ENCODE measurements around the gene KLC1. TPM values are rescaled to one million over a fixed set of nuclear protein-coding genes. Genes with fewer than 3 reads are reported as not detected.

Gene KLC1
- total RNA-seq, 1 donor, result 237 TPM

DNA sequence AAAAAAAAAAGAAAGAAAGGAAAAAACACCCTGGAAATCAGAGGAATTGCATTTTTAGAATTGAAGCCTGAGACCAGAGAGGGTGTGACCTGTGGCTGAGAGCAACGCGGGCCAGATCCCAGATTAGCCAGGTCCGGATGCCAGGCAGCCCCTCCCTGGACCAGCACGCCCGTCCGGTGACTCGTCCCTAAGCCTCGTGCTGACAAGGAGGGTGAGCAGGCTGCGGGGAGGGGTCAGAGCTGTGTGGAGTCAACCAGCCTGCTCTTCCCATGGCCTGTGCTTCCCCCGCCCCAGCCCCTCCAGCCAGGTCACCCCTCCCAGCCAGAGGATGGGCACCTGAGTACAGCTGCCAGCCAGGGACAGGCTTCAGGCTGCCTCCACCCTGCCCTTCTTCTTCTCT, 4.2 kb upstream of the KLC1 start:
- TF ChIP-seq, protein P1, sequence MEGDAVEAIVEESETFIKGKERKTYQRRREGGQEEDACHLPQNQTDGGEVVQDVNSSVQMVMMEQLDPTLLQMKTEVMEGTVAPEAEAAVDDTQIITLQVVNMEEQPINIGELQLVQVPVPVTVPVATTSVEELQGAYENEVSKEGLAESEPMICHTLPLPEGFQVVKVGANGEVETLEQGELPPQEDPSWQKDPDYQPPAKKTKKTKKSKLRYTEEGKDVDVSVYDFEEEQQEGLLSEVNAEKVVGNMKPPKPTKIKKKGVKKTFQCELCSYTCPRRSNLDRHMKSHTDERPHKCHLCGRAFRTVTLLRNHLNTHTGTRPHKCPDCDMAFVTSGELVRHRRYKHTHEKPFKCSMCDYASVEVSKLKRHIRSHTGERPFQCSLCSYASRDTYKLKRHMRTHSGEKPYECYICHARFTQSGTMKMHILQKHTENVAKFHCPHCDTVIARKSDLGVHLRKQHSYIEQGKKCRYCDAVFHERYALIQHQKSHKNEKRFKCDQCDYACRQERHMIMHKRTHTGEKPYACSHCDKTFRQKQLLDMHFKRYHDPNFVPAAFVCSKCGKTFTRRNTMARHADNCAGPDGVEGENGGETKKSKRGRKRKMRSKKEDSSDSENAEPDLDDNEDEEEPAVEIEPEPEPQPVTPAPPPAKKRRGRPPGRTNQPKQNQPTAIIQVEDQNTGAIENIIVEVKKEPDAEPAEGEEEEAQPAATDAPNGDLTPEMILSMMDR (IDR thresholded peaks at IDR 0.05; ENCODE audit: insufficient read depth, low read depth, low read length), result no peak
- no peak overlapping the region for H3K4me3 ChIP-seq (ENCODE audit: low read depth, low read length)
- DNase-seq (ENCODE audit: low read depth), result peak; percentile 69

DNA sequence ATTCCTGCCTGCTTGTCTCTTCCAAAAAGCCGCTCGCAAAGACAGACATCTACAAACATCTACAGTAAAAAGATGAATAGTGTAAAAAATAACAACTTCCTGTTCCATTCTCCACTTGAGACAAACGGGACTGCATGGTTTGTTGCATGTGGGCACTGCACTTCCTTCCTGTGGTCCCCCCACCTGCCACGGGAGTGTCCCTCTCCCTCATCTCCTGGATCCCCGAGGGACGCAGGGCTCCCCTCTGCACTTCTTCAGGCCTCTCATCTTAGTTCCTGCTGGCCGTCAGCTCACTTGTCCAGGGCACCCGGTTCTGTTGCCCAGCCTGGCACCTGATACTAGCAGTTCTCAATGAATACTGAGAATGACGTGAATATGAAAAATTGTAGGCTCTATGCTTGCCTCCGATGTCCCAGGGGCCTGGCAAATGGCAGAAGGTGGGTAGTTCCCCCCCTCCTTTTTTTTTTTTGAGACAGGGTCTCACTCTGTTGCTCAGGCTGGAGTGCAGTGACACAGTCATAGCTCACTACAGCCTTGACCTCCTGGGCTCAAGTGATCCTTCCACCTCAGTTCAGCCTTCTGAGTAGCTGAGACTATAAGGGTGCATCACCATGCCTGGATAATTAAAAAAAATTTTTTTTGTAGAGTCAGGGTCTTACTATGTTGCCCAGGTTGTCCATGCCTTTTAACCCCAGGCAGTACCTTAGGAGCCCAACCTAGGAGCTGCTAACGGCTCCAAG, 3.5 kb upstream of the KLC1 start:
- TF ChIP-seq, protein P1 (IDR thresholded peaks at IDR 0.05; ENCODE audit: insufficient read depth, low read depth, low read length), result no peak
- H3K4me3 ChIP-seq (ENCODE audit: low read depth, low read length), result no peak overlapping the region
- no peak for DNase-seq (ENCODE audit: low read depth)

DNA sequence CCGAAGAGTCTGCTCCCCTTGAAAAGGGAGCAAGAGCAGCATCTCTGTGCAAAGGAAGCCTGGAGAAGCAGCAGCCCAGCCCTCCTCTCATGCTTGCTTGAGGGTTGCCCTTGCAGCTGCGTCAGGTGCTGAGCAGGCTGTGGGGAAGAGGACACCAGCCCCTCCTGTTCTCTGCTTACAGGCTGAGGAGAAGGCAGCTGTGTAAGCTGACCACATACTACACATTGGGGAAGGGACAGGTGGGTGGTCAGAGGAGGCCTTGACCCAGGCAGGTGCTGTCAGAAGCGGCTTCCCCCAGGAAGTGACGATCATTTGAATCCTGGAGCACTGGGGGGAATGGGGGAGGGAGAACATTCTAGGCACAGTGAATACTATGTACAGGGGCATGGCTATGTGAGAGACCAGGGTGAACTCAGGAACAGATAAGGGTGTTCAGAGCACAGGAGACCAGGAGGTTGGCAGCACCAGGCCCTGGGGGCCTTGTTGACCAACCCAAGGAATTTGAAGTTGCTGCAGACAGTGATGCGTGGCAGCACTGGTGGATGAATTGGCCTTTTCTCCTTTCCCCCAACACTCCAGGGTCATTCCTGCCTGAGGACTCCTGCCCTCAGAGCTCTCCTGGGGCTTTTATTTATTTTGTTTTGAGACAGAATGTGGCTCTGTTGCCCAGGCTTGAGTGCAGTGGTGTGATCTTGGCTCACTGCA, 2.7 kb upstream of the KLC1 start:
- TF ChIP-seq, protein P1 (IDR thresholded peaks at IDR 0.05; ENCODE audit: insufficient read depth, low read depth, low read length), result no peak
- no peak overlapping the region for H3K4me3 ChIP-seq (ENCODE audit: low read depth, low read length)
- DNase-seq (ENCODE audit: low read depth), result no peak

DNA sequence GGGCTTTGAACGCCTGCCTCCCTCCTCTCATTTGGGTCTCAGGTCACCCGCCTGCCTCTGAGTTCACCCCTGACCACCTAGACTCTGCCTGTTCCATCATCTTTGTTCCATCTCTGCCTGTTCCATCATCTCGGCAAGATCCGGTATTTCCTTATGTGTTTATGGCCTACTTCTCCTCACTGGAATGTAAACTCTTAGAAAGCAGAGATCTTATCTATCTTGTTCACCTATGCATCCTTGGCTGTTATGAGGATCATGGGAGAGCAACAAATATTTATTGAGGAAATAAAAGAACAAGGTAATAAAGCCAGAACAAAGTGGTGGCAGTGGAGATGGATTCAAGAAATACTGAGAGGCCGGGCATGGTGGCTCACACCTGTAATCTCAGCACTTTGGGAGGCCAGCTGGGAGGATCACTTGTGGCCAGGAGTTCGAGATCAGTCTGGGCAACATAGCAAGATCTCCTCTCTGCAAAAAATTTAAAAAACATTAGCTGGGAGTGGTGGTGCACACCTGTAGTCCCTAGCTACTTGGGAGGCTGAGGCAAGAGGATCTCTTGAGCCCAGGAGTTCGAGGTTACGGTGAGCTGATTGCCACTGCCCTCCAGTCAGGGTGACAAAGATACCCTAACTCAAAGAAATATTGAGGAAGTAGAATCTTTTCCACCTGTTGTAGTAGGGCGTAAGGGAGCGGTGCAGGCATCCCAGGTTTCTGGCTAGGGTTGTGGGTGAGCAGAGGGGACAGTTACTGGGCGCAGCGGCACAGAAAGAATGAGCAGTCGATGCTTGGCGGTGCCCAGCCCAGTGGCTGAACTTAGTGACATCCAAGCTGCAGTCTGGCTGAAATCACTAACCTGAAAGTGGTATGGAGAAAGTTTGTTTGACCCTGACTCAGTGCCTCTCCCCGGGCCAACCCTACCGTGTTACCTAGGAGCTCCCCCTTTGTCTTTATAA, 1.7 kb upstream of the KLC1 start:
- no peak overlapping the region for H3K4me3 ChIP-seq (ENCODE audit: low read depth, low read length)
- peak; percentile 29 for DNase-seq (ENCODE audit: low read depth)
- TF ChIP-seq, protein P1 (IDR thresholded peaks at IDR 0.05; ENCODE audit: insufficient read depth, low read depth, low read length), result no peak

DNA sequence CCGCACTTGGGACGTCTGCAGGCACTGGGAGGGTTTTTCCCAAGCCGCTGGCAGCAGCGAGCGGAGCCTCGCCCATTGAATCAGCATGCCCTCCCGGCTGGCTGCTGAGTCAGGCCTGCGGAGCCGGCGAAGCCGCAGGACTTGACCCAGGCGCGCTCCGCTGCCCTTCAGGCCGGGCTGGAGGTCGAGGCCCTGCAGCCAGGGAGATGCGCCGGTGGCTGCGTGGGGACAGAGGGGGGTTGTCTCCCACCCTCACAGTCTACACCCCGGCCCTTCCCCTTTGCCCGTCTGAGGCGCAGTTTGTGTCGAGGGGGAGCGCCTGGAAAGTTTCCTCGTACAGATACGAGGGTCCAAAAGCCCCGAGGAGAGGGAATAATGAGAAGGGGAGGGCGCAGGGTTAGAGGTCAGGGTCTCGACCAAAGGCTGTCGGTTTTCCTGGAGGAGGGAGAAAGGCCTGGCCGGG, 759 bp upstream of the KLC1 start:
- TF ChIP-seq, protein P1 (IDR thresholded peaks at IDR 0.05; ENCODE audit: insufficient read depth, low read depth, low read length), result no peak
- DNase-seq (ENCODE audit: low read depth), result peak; percentile 83
- peak overlapping the region; percentile 89 for H3K4me3 ChIP-seq (ENCODE audit: low read depth, low read length)

DNA sequence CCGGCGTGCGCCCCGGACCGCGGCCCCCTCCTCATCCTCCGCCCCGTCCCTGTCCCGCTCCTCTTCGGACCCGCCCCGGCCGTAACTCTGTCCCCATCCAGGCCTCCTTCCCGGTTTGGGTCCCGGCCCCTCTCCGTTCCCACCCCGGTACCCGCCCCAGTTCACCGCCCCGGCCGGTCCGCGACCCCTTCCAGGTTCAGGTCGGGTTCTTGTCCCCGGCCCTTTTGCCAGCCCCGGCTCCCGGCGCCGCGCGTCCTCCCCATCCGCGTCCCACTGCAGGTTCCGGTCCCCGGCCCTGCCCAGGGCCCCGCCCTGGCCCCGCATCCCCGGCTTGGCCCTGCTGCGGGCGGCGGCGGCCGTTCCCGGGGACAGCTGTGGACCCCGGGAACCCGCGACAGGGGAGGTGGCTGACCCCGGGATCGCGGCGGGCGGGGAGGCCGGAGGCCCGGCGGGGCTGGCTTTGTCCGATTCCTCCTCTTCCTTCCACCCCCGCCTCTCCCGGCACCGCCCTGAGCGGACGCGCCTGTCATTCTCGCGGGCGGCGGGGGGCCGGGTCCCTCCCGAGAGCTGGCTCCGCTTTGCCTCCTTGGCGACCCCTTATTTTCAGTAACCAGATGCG, 601 bp downstream of the KLC1 start:
- no peak for DNase-seq (ENCODE audit: low read depth)
- TF ChIP-seq, protein P1 (IDR thresholded peaks at IDR 0.05; ENCODE audit: insufficient read depth, low read depth, low read length), result no peak
- H3K4me3 ChIP-seq (ENCODE audit: low read depth, low read length), result peak overlapping the region; percentile 89
